ENCODE results near the gene PLK5. TPM values are rescaled to one million over a fixed set of nuclear protein-coding genes. Genes with fewer than 3 reads are reported as not detected.

PLK5 gene
- polyA plus RNA-seq, 1 of the 3 experiments (the other 2 are of a cell fraction), result not detected

GRCh38 chr19:1556390-1557070 is 32.7 kb downstream of the PLK5 start:
- Histone ChIP-seq H3K4me1 (ENCODE audit: control insufficient read depth in 1 of 2, insufficient read depth in 2 of 2, low read depth in 1 of 2, low read length in 1 of 2) (no peaks in the 10 kb centered on the region), H3F3A (replicated peaks; ENCODE audit: insufficient read depth) (no peaks in the 10 kb centered on the region), H3K27ac (ENCODE audit: low read depth in 2 of 2, low read length in 1 of 2) (no peak overlapping the region), H4K20me1 (ENCODE audit: insufficient read depth) (peaks cover 60% of the 10 kb centered on the region), H3K9me3 (no peaks in the 10 kb centered on the region), H3K4me3 (ENCODE audit: low read depth in 2 of 2, low read length in 1 of 2) (no peak overlapping the region), H3K27me3 (ENCODE audit: insufficient read depth) (no peaks in the 10 kb centered on the region), H3K4me2 (no peak overlapping the region), H3K9me2 (no peaks in the 10 kb centered on the region), H3K36me3 (replicated peaks in 1 of 2; ENCODE audit: control insufficient read depth in 1 of 2, insufficient read depth in 2 of 2, low read length in 1 of 2) (peaks cover 0 to 2% of the 10 kb centered on the region in 2 experiments), H3K79me2 (ENCODE audit: insufficient read depth) (peaks cover 56% of the 10 kb centered on the region), H2AFZ (ENCODE audit: low read depth) (no peak overlapping the region), H3K9ac (no peak overlapping the region)
- ChIA-PET CTCF (interaction anchor here (0.7 kb wide), 1 partner anchor 10 kb away, joined by 3 read pairs; no protein-coding TSS in a partner anchor), POLR2A (no interaction called here)
- TF ChIP-seq MAX (IDR thresholded peaks at IDR 0.05; ENCODE audit: low read depth), result no peak
- 97% methylated on average over 52 of the region's 66 CpGs for WGBS (ENCODE audit: low lambda C conversion rate)
- no peak for DNase-seq

DNA sequence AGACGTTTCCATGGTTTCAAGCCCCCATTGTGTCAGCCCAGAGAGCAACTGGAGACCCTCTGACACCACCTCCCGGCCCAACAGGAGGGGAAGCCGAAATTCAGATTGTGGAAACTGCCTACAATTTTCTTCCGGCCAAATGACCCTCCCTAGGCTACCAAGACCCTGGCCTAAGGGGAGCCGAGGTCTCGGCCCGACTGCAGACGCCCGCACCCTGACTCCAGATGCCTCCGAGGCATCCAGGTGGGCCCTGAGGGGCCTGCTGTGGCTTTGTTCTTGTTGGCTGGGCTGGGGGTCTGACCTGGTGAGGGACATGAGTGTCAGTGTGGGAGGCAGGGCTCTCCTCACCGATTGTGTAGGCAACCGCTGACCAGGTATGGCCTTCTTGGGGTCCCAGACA is 34.7 kb downstream of the PLK5 start:
- no peak overlapping the region for H3K9ac ChIP-seq
- ChIA-PET CTCF (interaction anchor here (2.0 to 3.6 kb wide), 2 partner anchors 12 to 114 kb away, joined by 5 to 19 read pairs; no protein-coding TSS in a partner anchor), POLR2A (no interaction called here)
- H3F3A ChIP-seq (replicated peaks; ENCODE audit: insufficient read depth), result no peaks in the 10 kb centered on the region
- 88% methylated on average over 6 of the region's 12 CpGs for whole genome bisulfite sequencing (ENCODE audit: low lambda C conversion rate)
- no peak for TF ChIP-seq MEF2A (IDR thresholded peaks at IDR 0.05; ENCODE audit: borderline replicate concordance, low read depth)
- no peak for TF ChIP-seq RFX5 (IDR thresholded peaks at IDR 0.05; ENCODE audit: low read length)
- TF ChIP-seq RAD21 (IDR thresholded peaks at IDR 0.05; ENCODE audit: low read length), result no peak
- TF ChIP-seq TEAD4 (IDR thresholded peaks at IDR 0.05; ENCODE audit: borderline replicate concordance, insufficient read depth), result no peak
- no peak overlapping the region for H3K27ac ChIP-seq (ENCODE audit: low read depth in 2 of 2, low read length in 1 of 2)
- no peaks in the 10 kb centered on the region for H3K9me2 ChIP-seq
- no peaks in the 10 kb centered on the region for H3K27me3 ChIP-seq (ENCODE audit: insufficient read depth)
- DNase-seq, result no peak
- peaks cover 0 to 2% of the 10 kb centered on the region in 2 experiments for H3K36me3 ChIP-seq (replicated peaks in 1 of 2; ENCODE audit: control insufficient read depth in 1 of 2, insufficient read depth in 2 of 2, low read length in 1 of 2)
- no peak overlapping the region for H2AFZ ChIP-seq (ENCODE audit: low read depth)
- no peaks in the 10 kb centered on the region for H3K9me3 ChIP-seq
- no peak overlapping the region for H3K4me2 ChIP-seq
- no peaks in the 10 kb centered on the region for H3K4me1 ChIP-seq (ENCODE audit: control insufficient read depth in 1 of 2, insufficient read depth in 2 of 2, low read depth in 1 of 2, low read length in 1 of 2)
- peaks cover 78% of the 10 kb centered on the region for H4K20me1 ChIP-seq (ENCODE audit: insufficient read depth)
- no peak overlapping the region for H3K4me3 ChIP-seq (ENCODE audit: low read depth in 2 of 2, low read length in 1 of 2)
- peaks cover 76% of the 10 kb centered on the region for H3K79me2 ChIP-seq (ENCODE audit: insufficient read depth)

- peaks cover 0 to 1% of the 10 kb centered on the region in 2 experiments; a peak in 1 of 4 replicates for H3K4me1 ChIP-seq (ENCODE audit: control insufficient read depth in 1 of 2, insufficient read depth in 2 of 2, low read depth in 1 of 2, low read length in 1 of 2)
- peaks cover 0 to 2% of the 10 kb centered on the region in 2 experiments for H3K36me3 ChIP-seq (replicated peaks in 1 of 2; ENCODE audit: control insufficient read depth in 1 of 2, insufficient read depth in 2 of 2, low read length in 1 of 2)
- no peak overlapping the region for H3K27ac ChIP-seq (ENCODE audit: low read depth in 2 of 2, low read length in 1 of 2)
- H4K20me1 ChIP-seq (ENCODE audit: insufficient read depth), result peaks cover 88% of the 10 kb centered on the region
- no peaks in the 10 kb centered on the region for H3K9me3 ChIP-seq
- WGBS (ENCODE audit: low lambda C conversion rate), result 96% methylated on average over 22 of the region's 25 CpGs
- no peak overlapping the region for H3K9ac ChIP-seq
- CTCF ChIA-PET, result interaction anchor here (3.6 kb wide), 1 partner anchor 14 kb away, joined by 19 read pairs; no protein-coding TSS in a partner anchor
- DNase-seq, result no peak
- H3F3A ChIP-seq (replicated peaks; ENCODE audit: insufficient read depth), result no peaks in the 10 kb centered on the region
- H3K4me2 ChIP-seq, result no peak overlapping the region
- H3K4me3 ChIP-seq (ENCODE audit: low read depth in 2 of 2, low read length in 1 of 2), result no peak overlapping the region
- peaks cover 89% of the 10 kb centered on the region for H3K79me2 ChIP-seq (ENCODE audit: insufficient read depth)
- H3K27me3 ChIP-seq (ENCODE audit: insufficient read depth), result no peaks in the 10 kb centered on the region
- POLR2A ChIA-PET, result no interaction called here
- H3K9me2 ChIP-seq, result no peaks in the 10 kb centered on the region
- H2AFZ ChIP-seq (ENCODE audit: low read depth), result no peak overlapping the region
- TF ChIP-seq, protein P1, sequence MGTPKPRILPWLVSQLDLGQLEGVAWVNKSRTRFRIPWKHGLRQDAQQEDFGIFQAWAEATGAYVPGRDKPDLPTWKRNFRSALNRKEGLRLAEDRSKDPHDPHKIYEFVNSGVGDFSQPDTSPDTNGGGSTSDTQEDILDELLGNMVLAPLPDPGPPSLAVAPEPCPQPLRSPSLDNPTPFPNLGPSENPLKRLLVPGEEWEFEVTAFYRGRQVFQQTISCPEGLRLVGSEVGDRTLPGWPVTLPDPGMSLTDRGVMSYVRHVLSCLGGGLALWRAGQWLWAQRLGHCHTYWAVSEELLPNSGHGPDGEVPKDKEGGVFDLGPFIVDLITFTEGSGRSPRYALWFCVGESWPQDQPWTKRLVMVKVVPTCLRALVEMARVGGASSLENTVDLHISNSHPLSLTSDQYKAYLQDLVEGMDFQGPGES (IDR thresholded peaks at IDR 0.05; ENCODE audit: low read depth, low read length), result no peak
- TF ChIP-seq REST (IDR thresholded peaks at IDR 0.05; ENCODE audit: low read depth, low read length) (no peak), ELF1 (IDR thresholded peaks at IDR 0.05) (no peak), ZBTB33 (IDR thresholded peaks at IDR 0.05; ENCODE audit: borderline replicate concordance, low read depth) (no peak), RAD21 (IDR thresholded peaks at IDR 0.05; ENCODE audit: low read length) (no peak), FOSL2 (IDR thresholded peaks at IDR 0.05; ENCODE audit: borderline replicate concordance, low read depth) (no peak), MEF2A (IDR thresholded peaks at IDR 0.05; ENCODE audit: borderline replicate concordance, low read depth) (no peak), SMC3 (IDR thresholded peaks at IDR 0.05; ENCODE audit: low read depth, low read length) (no peak)
Observed at GRCh38 chr19:1560286-1560882, 36.5 kb downstream of the PLK5 start.

Data from SK-N-SH (cell line).